Stimulated activated CD8-positive, alpha-beta memory T cell treated with anti-CD3 and anti-CD28 coated beads, Interleukin-4, amount 100 ng/mL, for 4 hours (primary cell): ENCODE results near the gene GJD4.

Experiments used
- DNase-seq, 2 donors: peaks; one replicate each; pipeline ENCODE4 v3.0.0-alpha.2; 2020; ENCODE audit warnings: low read depth in 2 of 2, low spot score in 1 of 2

GJD4 gene

GRCh38 chr10:35605191-35605590 lies at the start of gene GJD4:
Gene GJD4, plus strand, starts transcription at chr10:35605341. Its CDS starts 227 bp downstream, at chr10:35605568.
- DNase-seq: no peak

GRCh38 chr10:35555962-35556930 lies 48.9 kb upstream of the GJD4 start:
- no peak for DNase-seq

GRCh38 chr10:35558276-35558675 lies 46.9 kb upstream of the GJD4 start:
- no peak for DNase-seq

GRCh38 chr10:35559416-35559815 lies 45.7 kb upstream of the GJD4 start:
- DNase-seq: no peak

GRCh38 chr10:35561715-35562114 lies 43.4 kb upstream of the GJD4 start:
- no peak for DNase-seq

- no peak for DNase-seq
These were observed 42.7 kb upstream of the GJD4 start for GRCh38 chr10:35562427-35562826.

- DNase-seq: no peak
These were observed 41.8 kb upstream of the GJD4 start for GRCh38 chr10:35563261-35563891.

GRCh38 chr10:35564341-35564968 lies 40.7 kb upstream of the GJD4 start:
- DNase-seq: no peak

- no peak for DNase-seq
These were observed 39.5 kb upstream of the GJD4 start for GRCh38 chr10:35565602-35566081.

GRCh38 chr10:35567951-35568350 lies 37.2 kb upstream of the GJD4 start:
- DNase-seq: no peak

- DNase-seq: no peak
These were observed 36.6 kb upstream of the GJD4 start for GRCh38 chr10:35568483-35569015.

GRCh38 chr10:35569111-35569707 lies 35.9 kb upstream of the GJD4 start:
- DNase-seq: no peak

- no peak for DNase-seq
These were observed 35.3 kb upstream of the GJD4 start for GRCh38 chr10:35569836-35570235.

- DNase-seq: no peak
These were observed 34.7 kb upstream of the GJD4 start for GRCh38 chr10:35570397-35570796.

GRCh38 chr10:35572583-35572982 lies 32.6 kb upstream of the GJD4 start:
- no peak for DNase-seq

GRCh38 chr10:35573796-35574195 lies 31.3 kb upstream of the GJD4 start:
- DNase-seq: no peak

GRCh38 chr10:35574924-35575352 lies 30.2 kb upstream of the GJD4 start:
- DNase-seq: no peak

GRCh38 chr10:35575640-35576039 lies 29.5 kb upstream of the GJD4 start:
- no peak for DNase-seq

- no peak for DNase-seq
These were observed 28.4 kb upstream of the GJD4 start for GRCh38 chr10:35576730-35577129.

- DNase-seq: no peak
These were observed 27.1 kb upstream of the GJD4 start for GRCh38 chr10:35577926-35578617.

GRCh38 chr10:35578618-35578956 lies 26.6 kb upstream of the GJD4 start:
- DNase-seq: no peak
